HepG2 (cell line): ENCODE measurements around the gene TLR5. TPM values are rescaled to one million over a fixed set of nuclear protein-coding genes. Genes with fewer than 3 reads are reported as not detected.

Experiments
- AKNA ChIP-seq: sonication (generic); formaldehyde crosslinking; IDR thresholded peaks from 2 replicates; pipeline ENCODE4 v1.4.0; 2020; ENCODE audit warnings: missing genetic modification reagents, borderline replicate concordance
- EED ChIP-seq: sonication (generic); formaldehyde crosslinking; IDR thresholded peaks from 2 replicates; pipeline ENCODE4 v1.5.0; 2020; ENCODE audit warnings: mild to moderate bottlenecking, missing genetic modification reagents
- IRF9 ChIP-seq: sonication (generic); formaldehyde crosslinking; IDR thresholded peaks from 2 replicates; pipeline ENCODE4 v1.8.0; 2022; ENCODE audit warnings: missing genetic modification reagents, mild to moderate bottlenecking, borderline replicate concordance
- MTF1 ChIP-seq: sonication (generic); formaldehyde crosslinking; IDR thresholded peaks from 2 replicates; pipeline ENCODE4 v1.5.0; 2020; ENCODE audit warnings: missing genetic modification reagents
- XRCC5 ChIP-seq: fragments of 200-400 bp; formaldehyde crosslinking; optimal IDR thresholded peaks from 2 replicates; pipeline ENCODE3; 2017; ENCODE audit warnings: mild to moderate bottlenecking, low read length
- ZNF235 ChIP-seq: sonication (generic); formaldehyde crosslinking; IDR thresholded peaks from 2 replicates; pipeline ENCODE4 v1.8.1; 2023; ENCODE audit warnings: mild to moderate bottlenecking, missing genetic modification reagents, borderline replicate concordance
- ZNF891 ChIP-seq: sonication (generic); formaldehyde crosslinking; IDR thresholded peaks from 2 replicates; pipeline ENCODE4 v1.5.0; 2020; ENCODE audit warnings: mild to moderate bottlenecking, missing genetic modification reagents
- polyA plus RNA-seq, 8 experiments: library from polyadenylated mRNA; depleted of rRNA in 3 of 8; stranded (reverse) in 7 of 8; unstranded in 1 of 8; fragments of >200 nt; fragmentation: Illumina TruSeq in 4 of 8; extraction: Trizol in 4 of 8; gene quantifications; 2 replicates each; pipeline versions ENCODE4 v1.2.1 to v1.2.3, GENCODE V29; 2011 to 2016; ENCODE audit warnings: low read depth in 4 of 8, missing spikeins in 1 of 8, mixed read lengths in 1 of 8; ENCODE audit not compliant: insufficient read depth in 1 of 8
- total RNA-seq, 5 experiments: library from RNA; depleted of rRNA; stranded (reverse); fragments of >200 nt; fragmentation: Illumina TruSeq; extraction: Trizol; gene quantifications; 2 replicates each; pipeline ENCODE4 v1.2.3, GENCODE V29; 2016; ENCODE audit warnings: low read depth in 1 of 5

The TLR5 gene
- total and polyA plus RNA-seq, 2 of the 13 experiments (the other 11 are each of a cell fraction or from before 2014, with no cell fraction given), result not detected

GRCh38 chr1:223129229-223129901, 13.7 kb downstream of the TLR5 start (continued):
- TF ChIP-seq IRF9, result no peak
- TF ChIP-seq AKNA (CRISPR knock-in tag), result no peak
- no peak for TF ChIP-seq MTF1 (CRISPR knock-in tag)
- TF ChIP-seq XRCC5, result peak; percentile 71
- TF ChIP-seq ZNF235 (CRISPR knock-in tag), result no peak
- TF ChIP-seq ZNF891, result peak; percentile 66; the same call in 1 of the 2 replicates
- TF ChIP-seq EED, result 0 out of 2 replicates have a peak, but pooled peaks have one; percentile 65
